HEK293T (cell line): ENCODE data around the gene MOGAT3.
A peak's percentile ranks its signal among the peaks of the same experiment; 100 is the strongest.

Experiments
- CTCF ChIA-PET: fragments of 350-600 bp; formaldehyde crosslinking; extraction: SDS; loops from one replicate; lab custom pipeline; 2021; ENCODE audit warnings: antibody characterized with exemption, inconsistent platforms; lab: Yijun Ruan, JAX
- POLR2A ChIA-PET: fragments of 350-600 bp; formaldehyde crosslinking; extraction: SDS; loops from one replicate; lab custom pipeline; 2020; ENCODE audit warnings: antibody characterized with exemption, inconsistent platforms; lab: Yijun Ruan, JAX
- DNase-seq: peaks from one replicate; pipeline ENCODE4 v3.0.0; 2012; ENCODE audit warnings: mixed read lengths; ENCODE audit errors: extremely low spot score
- ARNT ChIP-seq: fragments of 450-650 bp; IDR thresholded peaks from 2 replicates; pipeline ENCODE4 v1.6.1; 2017; ENCODE audit warnings: mild to moderate bottlenecking
- BHLHE40 ChIP-seq: fragments of 450-650 bp; IDR thresholded peaks from 2 replicates; pipeline ENCODE4 v1.6.1; 2016; ENCODE audit warnings: mild to moderate bottlenecking, moderate library complexity, borderline replicate concordance
- CTBP1 ChIP-seq: fragments of 450-650 bp; IDR thresholded peaks from 2 replicates; pipeline ENCODE4 v1.6.1; 2016; ENCODE audit warnings: borderline replicate concordance
- ELF4 ChIP-seq: fragments of 450-650 bp; IDR thresholded peaks from 2 replicates; pipeline ENCODE4 v1.6.1; 2017; ENCODE audit warnings: antibody characterized with exemption
- FOXA1 ChIP-seq: fragments of 450-650 bp; IDR thresholded peaks from 2 replicates; pipeline ENCODE4 v1.6.1; 2016; ENCODE audit warnings: mild to moderate bottlenecking
- FOXK2 ChIP-seq: fragments of 450-650 bp; IDR thresholded peaks from 2 replicates; pipeline ENCODE4 v1.6.1; 2016; ENCODE audit warnings: mild to moderate bottlenecking
- FOXM1 ChIP-seq: fragments of 450-650 bp; IDR thresholded peaks from 2 replicates; pipeline ENCODE4 v1.6.1; 2017; ENCODE audit warnings: mild to moderate bottlenecking, borderline replicate concordance
- HDGF ChIP-seq: fragments of 450-650 bp; IDR thresholded peaks from 2 replicates; pipeline ENCODE4 v1.6.1; 2017; ENCODE audit warnings: antibody characterized with exemption, borderline replicate concordance
- L3MBTL2 ChIP-seq: fragments of 450-650 bp; conservative IDR thresholded peaks from 2 replicates; pipeline ENCODE4 v1.6.1; 2016; ENCODE audit warnings: mild to moderate bottlenecking
- LEF1 ChIP-seq: fragments of 450-650 bp; IDR thresholded peaks from 2 replicates; pipeline ENCODE4 v1.6.1; 2017; ENCODE audit warnings: mild to moderate bottlenecking, borderline replicate concordance
- NFRKB ChIP-seq: fragments of 450-650 bp; IDR thresholded peaks from 2 replicates; pipeline ENCODE4 v1.6.1; 2016; ENCODE audit warnings: mild to moderate bottlenecking, moderate library complexity
- PKNOX1 ChIP-seq: fragments of 450-650 bp; IDR thresholded peaks from 2 replicates; pipeline ENCODE4 v1.6.1; 2016
- SP1 ChIP-seq: fragments of 450-650 bp; IDR thresholded peaks from 2 replicates; pipeline ENCODE4 v1.6.1; 2017
- SUZ12 ChIP-seq: fragments of 450-650 bp; IDR thresholded peaks from 2 replicates; pipeline ENCODE4 v1.6.1; 2016; ENCODE audit warnings: mild to moderate bottlenecking
- TARDBP ChIP-seq: fragments of 450-650 bp; IDR thresholded peaks from 2 replicates; pipeline ENCODE4 v1.6.1; 2016
- ZNF384 ChIP-seq: fragments of 450-650 bp; IDR thresholded peaks from 2 replicates; pipeline ENCODE4 v1.6.1; 2016

MOGAT3 gene

GRCh38 chr7:101170617-101171441 is 30.0 kb downstream of the MOGAT3 start:
- no peak for DNase-seq
- ChIA-PET CTCF (interaction anchor here (0.6 to 1.6 kb wide), 4 partner anchors 14 to 1127 kb away, joined by 3 to 11 read pairs (median 4); no protein-coding TSS in a partner anchor), POLR2A (interaction anchor here (0.9 kb wide), 1 partner anchor 12 kb away, joined by 3 read pairs; no protein-coding TSS in a partner anchor)
- TF ChIP-seq LEF1 (no peak), FOXM1 (no peak), FOXK2 (no peak), FOXA1 (no peak), SUZ12 (no peak), PKNOX1 (no peak), ZNF384 (no peak), BHLHE40 (no peak), NFRKB (no peak), ELF4 (no peak), CTBP1 (no peak), SP1 (no peak)

- POLR2A ChIA-PET, result interaction anchor here (0.9 kb wide), 1 partner anchor 12 kb away, joined by 3 read pairs; no protein-coding TSS in a partner anchor
- CTCF ChIA-PET, result interaction anchor here (0.6 to 1.6 kb wide), 3 partner anchors 14 to 1128 kb away, joined by 4 to 11 read pairs (median 5); no protein-coding TSS in a partner anchor
- no peak for TF ChIP-seq HDGF
- no peak for TF ChIP-seq TARDBP
- no peak for TF ChIP-seq FOXM1
- TF ChIP-seq PKNOX1, result no peak
- TF ChIP-seq ZNF384, result no peak
- no peak for TF ChIP-seq SP1
- TF ChIP-seq L3MBTL2, result no peak
- TF ChIP-seq FOXK2, result no peak
- no peak for TF ChIP-seq ELF4
- no peak for TF ChIP-seq NFRKB
- no peak for TF ChIP-seq LEF1
- no peak for TF ChIP-seq BHLHE40
- no peak for TF ChIP-seq ARNT
- TF ChIP-seq FOXA1, result no peak
- no peak for TF ChIP-seq CTBP1
- TF ChIP-seq SUZ12, result no peak
- DNase-seq, result peak; percentile 70
These were observed 30.8 kb downstream of the MOGAT3 start for GRCh38 chr7:101169838-101170551.

- DNase-seq, result no peak
- TF ChIP-seq HDGF, result no peak
- TF ChIP-seq FOXM1, result no peak
- no peak for TF ChIP-seq NFRKB
- no peak for TF ChIP-seq FOXK2
- TF ChIP-seq ELF4, result no peak
- TF ChIP-seq L3MBTL2, result no peak
- TF ChIP-seq LEF1, result no peak
- TF ChIP-seq PKNOX1, result no peak
- TF ChIP-seq ARNT, result no peak
- no peak for TF ChIP-seq BHLHE40
- no peak for TF ChIP-seq SUZ12
- TF ChIP-seq CTBP1, result no peak
- no peak for TF ChIP-seq SP1
- TF ChIP-seq FOXA1, result no peak
- no peak for TF ChIP-seq ZNF384
- TF ChIP-seq TARDBP, result no peak
- ChIA-PET CTCF (interaction anchor here (0.6 to 1.8 kb wide), 2 partner anchors 25 to 324 kb away, joined by 3 to 8 read pairs; no protein-coding TSS in a partner anchor), POLR2A (interaction anchor here (1.1 kb wide), 1 partner anchor 281 kb away, joined by 4 read pairs; no protein-coding TSS in a partner anchor)
These were observed 31.6 kb downstream of the MOGAT3 start for GRCh38 chr7:101169110-101169837.

GRCh38 chr7:101168412-101169049 is 32.3 kb downstream of the MOGAT3 start:
- DNase-seq, result no peak
- ChIA-PET POLR2A (interaction anchor here (1.1 kb wide), 1 partner anchor 280 kb away, joined by 4 read pairs; no protein-coding TSS in a partner anchor), CTCF (interaction anchor here (0.6 to 1.8 kb wide), 3 partner anchors 11 to 325 kb away, joined by 3 to 8 read pairs (median 5); no protein-coding TSS in a partner anchor)
- TF ChIP-seq SUZ12 (no peak), HDGF (no peak), BHLHE40 (no peak), FOXM1 (no peak), ARNT (no peak), LEF1 (no peak), CTBP1 (no peak), L3MBTL2 (no peak), ELF4 (no peak), NFRKB (no peak)
